Esophagus muscularis mucosa (tissue), 4 donors: Measurements from ENCODE around the gene RICTOR.

Experiments used
- EP300 ChIP-seq: sonication (generic); formaldehyde crosslinking; IDR thresholded peaks from one replicate; pipeline ENCODE4 v1.6.1; 2017; ENCODE audit warnings: antibody characterized with exemption
- POLR2AphosphoS5 ChIP-seq, 2 donors: sonication (generic); formaldehyde crosslinking; IDR thresholded peaks; one replicate each; pipeline ENCODE4 v1.6.1; 2017; ENCODE audit warnings: antibody characterized with exemption in 2 of 2
- TF ChIP-seq, protein P1 (sequence below), 3 experiments: fragments of 200-600 bp in 2 of 3; fragments of 450-650 bp in 1 of 3; sonication (generic) in 2 of 3; IDR thresholded peaks; one replicate each; pipeline ENCODE4 v1.5.1; 2017 to 2019; ENCODE audit warnings: antibody characterized with exemption in 3 of 3, mild to moderate bottlenecking in 2 of 3, moderate library complexity in 1 of 3

DNA sequence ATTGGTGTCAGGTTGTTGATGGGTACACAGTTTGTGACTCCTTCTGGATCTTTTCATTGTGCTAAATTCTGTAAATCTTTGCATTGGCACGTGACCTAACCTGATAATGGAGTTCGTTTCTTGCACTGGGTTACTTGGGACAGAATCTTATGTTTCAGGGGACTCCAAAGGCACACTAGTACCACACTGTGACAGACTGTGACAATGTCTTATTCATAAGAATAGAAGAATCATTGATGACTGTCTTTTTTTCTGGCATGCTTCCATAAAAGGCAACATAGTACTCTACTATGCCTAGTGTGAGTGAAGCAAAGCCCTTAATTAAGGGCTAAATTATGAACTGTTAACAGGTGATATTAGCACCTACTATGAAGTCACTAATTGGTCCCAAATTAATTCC is 35.4 kb upstream of the RICTOR start:
- TF ChIP-seq, protein P1, sequence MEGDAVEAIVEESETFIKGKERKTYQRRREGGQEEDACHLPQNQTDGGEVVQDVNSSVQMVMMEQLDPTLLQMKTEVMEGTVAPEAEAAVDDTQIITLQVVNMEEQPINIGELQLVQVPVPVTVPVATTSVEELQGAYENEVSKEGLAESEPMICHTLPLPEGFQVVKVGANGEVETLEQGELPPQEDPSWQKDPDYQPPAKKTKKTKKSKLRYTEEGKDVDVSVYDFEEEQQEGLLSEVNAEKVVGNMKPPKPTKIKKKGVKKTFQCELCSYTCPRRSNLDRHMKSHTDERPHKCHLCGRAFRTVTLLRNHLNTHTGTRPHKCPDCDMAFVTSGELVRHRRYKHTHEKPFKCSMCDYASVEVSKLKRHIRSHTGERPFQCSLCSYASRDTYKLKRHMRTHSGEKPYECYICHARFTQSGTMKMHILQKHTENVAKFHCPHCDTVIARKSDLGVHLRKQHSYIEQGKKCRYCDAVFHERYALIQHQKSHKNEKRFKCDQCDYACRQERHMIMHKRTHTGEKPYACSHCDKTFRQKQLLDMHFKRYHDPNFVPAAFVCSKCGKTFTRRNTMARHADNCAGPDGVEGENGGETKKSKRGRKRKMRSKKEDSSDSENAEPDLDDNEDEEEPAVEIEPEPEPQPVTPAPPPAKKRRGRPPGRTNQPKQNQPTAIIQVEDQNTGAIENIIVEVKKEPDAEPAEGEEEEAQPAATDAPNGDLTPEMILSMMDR (IDR thresholded peaks at IDR 0.05), result no peak
- TF ChIP-seq EP300 (no peak), POLR2AphosphoS5 (IDR thresholded peaks at IDR 0.05) (no peak)
